Central memory CD8-positive, alpha-beta T cell (primary cell): Measurements from ENCODE around the gene PDIA5.

Experiments
- ATAC-seq: fragments of 150-1000 bp; cut with Tn5 transposase; replicated peaks from 2 replicates; pipeline ENCODE4 v1.10.0; 2022; ENCODE audit warnings: mild to moderate bottlenecking, moderate FRiP score, moderate number of reproducible peaks; ENCODE audit not compliant: poor library complexity, severe bottlenecking; ENCODE audit errors: extremely low read depth
- DNase-seq, 2 donors: peaks; one replicate each; pipeline ENCODE4 v3.0.0; 2021; ENCODE audit warnings: low spot score in 2 of 2
- H3K27ac Mint-ChIP-seq: one replicate; pipeline ENCODE4 v1.8.0; 2022; ENCODE audit warnings: low read depth, mild to moderate bottlenecking, moderate library complexity, mixed read lengths
- H3K27me3 Mint-ChIP-seq: one replicate; pipeline ENCODE4 v1.8.0; 2022; ENCODE audit warnings: mixed read lengths
- H3K36me3 Mint-ChIP-seq: one replicate; pipeline ENCODE4 v1.8.0; 2022; ENCODE audit warnings: mild to moderate bottlenecking, moderate library complexity, mixed read lengths; ENCODE audit not compliant: insufficient read depth
- H3K4me1 Mint-ChIP-seq: one replicate; pipeline ENCODE4 v1.8.0; 2022; ENCODE audit warnings: mixed read lengths
- H3K4me3 Mint-ChIP-seq: one replicate; pipeline ENCODE4 v1.8.0; 2022; ENCODE audit warnings: mild to moderate bottlenecking, moderate library complexity, mixed read lengths
- H3K9me3 Mint-ChIP-seq: one replicate; pipeline ENCODE4 v1.8.0; 2022; ENCODE audit warnings: mixed read lengths

PDIA5 gene

GRCh38 chr3:123066896-123067688 is at the start of gene PDIA5:
TSS of gene PDIA5 (plus strand) at chr3:123067025. CDS start at chr3:123067165, 140 bp downstream.
- peaks cover 20% of the 10 kb centered on the region for H3K4me1 Mint-ChIP-seq
- H3K36me3 Mint-ChIP-seq = no peaks in the 10 kb centered on the region
- ATAC-seq (peak; percentile 50), DNase-seq (no peak)
- H3K4me3 Mint-ChIP-seq = peak within 1 kb of the TSS; percentile 70
- H3K27me3 Mint-ChIP-seq = no peaks in the 10 kb centered on the region
- H3K9me3 Mint-ChIP-seq = no peaks in the 10 kb centered on the region
- H3K27ac Mint-ChIP-seq = peak within 1 kb of the TSS; percentile 11

DNA sequence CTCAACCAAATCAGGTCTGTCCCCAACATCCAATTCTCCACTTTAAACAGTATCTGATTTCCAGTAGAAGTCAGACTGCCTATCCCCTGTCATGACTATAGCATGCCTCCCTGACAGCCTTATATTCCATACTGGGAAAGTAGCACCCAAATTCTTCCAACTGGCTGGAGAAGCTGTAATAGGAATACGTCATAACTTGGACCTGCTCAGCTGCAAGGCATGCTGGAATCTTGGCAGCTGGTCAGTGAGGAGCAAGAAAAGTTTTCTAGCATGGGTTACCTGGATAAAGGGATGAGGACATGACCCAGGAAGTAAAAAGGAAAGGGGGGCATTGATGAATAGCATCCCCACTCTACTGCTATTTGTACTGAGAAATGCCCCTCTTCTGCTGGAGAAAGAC is 48.1 kb upstream of the PDIA5 start:
- no peak for ATAC-seq

GRCh38 chr3:123019161-123019560 is 47.7 kb upstream of the PDIA5 start:
- Mint-ChIP-seq H3K4me1 (no peaks in the 10 kb centered on the region), H3K36me3 (no peaks in the 10 kb centered on the region), H3K27me3 (peaks cover 77% of the 10 kb centered on the region), H3K4me3 (no peak overlapping the region), H3K9me3 (no peaks in the 10 kb centered on the region), H3K27ac (no peak overlapping the region)
- DNase-seq (no peak), ATAC-seq (no peak)

More for the DNA sequence above, 48.1 kb upstream of the PDIA5 start:
- peaks cover 77% of the 10 kb centered on the region for H3K27me3 Mint-ChIP-seq
- no peaks in the 10 kb centered on the region for H3K4me1 Mint-ChIP-seq
- no peak overlapping the region for H3K4me3 Mint-ChIP-seq
- no peaks in the 10 kb centered on the region for H3K36me3 Mint-ChIP-seq
- H3K9me3 Mint-ChIP-seq = no peaks in the 10 kb centered on the region
- H3K27ac Mint-ChIP-seq = no peak overlapping the region
- no peak for DNase-seq

- Mint-ChIP-seq H3K4me3 (no peak overlapping the region), H3K36me3 (no peaks in the 10 kb centered on the region), H3K27me3 (peaks cover 77% of the 10 kb centered on the region), H3K27ac (no peak overlapping the region), H3K9me3 (no peaks in the 10 kb centered on the region), H3K4me1 (no peaks in the 10 kb centered on the region)
- ATAC-seq = no peak
- DNase-seq = no peak
Observed at GRCh38 chr3:123019591-123019990, 47.2 kb upstream of the PDIA5 start.

GRCh38 chr3:123020709-123021108 is 46.1 kb upstream of the PDIA5 start:
- H3K27ac Mint-ChIP-seq = no peak overlapping the region
- H3K4me1 Mint-ChIP-seq = peaks cover 1% of the 10 kb centered on the region
- H3K4me3 Mint-ChIP-seq = no peak overlapping the region
- DNase-seq (no peak), ATAC-seq (no peak)
- no peaks in the 10 kb centered on the region for H3K9me3 Mint-ChIP-seq
- H3K36me3 Mint-ChIP-seq = no peaks in the 10 kb centered on the region
- H3K27me3 Mint-ChIP-seq = peaks cover 77% of the 10 kb centered on the region

DNA sequence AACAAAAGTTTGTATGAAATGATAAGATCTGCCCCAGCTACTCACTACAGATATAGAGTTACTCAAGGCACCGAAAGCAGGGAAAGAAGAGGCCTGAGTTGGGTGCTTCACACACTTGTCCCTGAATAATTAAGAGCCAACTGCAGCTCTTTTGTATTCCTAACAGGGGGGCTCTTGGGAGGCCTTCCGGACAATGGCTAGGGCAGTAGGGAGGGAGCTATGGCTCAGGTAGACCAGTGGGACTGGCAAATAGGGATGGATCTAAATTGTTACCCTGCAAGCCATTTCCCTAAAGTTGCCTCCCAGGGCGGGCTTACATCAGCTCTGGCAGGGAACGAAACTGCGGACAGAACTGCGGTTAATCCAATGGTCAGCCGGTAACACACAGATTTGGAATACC is 45.4 kb upstream of the PDIA5 start:
- no peak for DNase-seq
- Mint-ChIP-seq H3K4me1 (peaks cover 6% of the 10 kb centered on the region), H3K4me3 (no peak overlapping the region), H3K27me3 (peaks cover 84% of the 10 kb centered on the region), H3K9me3 (no peaks in the 10 kb centered on the region), H3K36me3 (no peaks in the 10 kb centered on the region), H3K27ac (no peak overlapping the region)
- ATAC-seq = no peak

- Mint-ChIP-seq H3K4me1 (peaks cover 6% of the 10 kb centered on the region), H3K27ac (no peak overlapping the region), H3K27me3 (peaks cover 89% of the 10 kb centered on the region), H3K4me3 (no peak overlapping the region), H3K9me3 (no peaks in the 10 kb centered on the region), H3K36me3 (no peaks in the 10 kb centered on the region)
- DNase-seq (no peak), ATAC-seq (no peak)
Observed at GRCh38 chr3:123021996-123022510, 44.8 kb upstream of the PDIA5 start.

DNA sequence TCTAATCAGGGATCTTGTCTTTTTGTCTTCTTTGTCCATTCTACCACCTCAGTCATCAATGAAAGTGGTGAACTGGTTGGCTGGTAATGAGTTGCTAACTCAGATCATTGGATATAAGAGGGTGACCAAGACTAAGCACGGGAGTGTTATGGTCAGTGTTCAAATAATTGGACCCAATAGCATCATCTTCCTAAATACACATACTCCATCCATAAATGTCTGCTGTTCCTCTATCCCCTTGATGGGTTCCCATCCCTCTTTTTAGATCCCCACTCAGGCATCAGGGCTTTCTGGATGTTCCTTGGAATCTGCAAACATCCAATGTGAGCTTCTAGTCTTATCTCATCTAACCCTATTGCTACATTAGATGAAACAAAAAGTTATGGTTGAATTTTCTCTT is 42.8 kb upstream of the PDIA5 start:
- Mint-ChIP-seq H3K4me3 (no peak overlapping the region), H3K4me1 (peaks cover 14% of the 10 kb centered on the region), H3K9me3 (no peaks in the 10 kb centered on the region), H3K36me3 (no peaks in the 10 kb centered on the region), H3K27me3 (peaks cover 79% of the 10 kb centered on the region), H3K27ac (no peak overlapping the region)
- no peak for ATAC-seq
- no peak for DNase-seq

GRCh38 chr3:123025642-123026521 is 40.9 kb upstream of the PDIA5 start:
- H3K9me3 Mint-ChIP-seq = no peaks in the 10 kb centered on the region
- H3K36me3 Mint-ChIP-seq = no peaks in the 10 kb centered on the region
- peaks cover 14% of the 10 kb centered on the region for H3K4me1 Mint-ChIP-seq
- H3K27ac Mint-ChIP-seq = peak overlapping the region; percentile 58
- DNase-seq (no peak), ATAC-seq (no peak)
- H3K4me3 Mint-ChIP-seq = peak overlapping the region; percentile 77
- H3K27me3 Mint-ChIP-seq = peaks cover 61% of the 10 kb centered on the region

- H3K4me1 Mint-ChIP-seq = peaks cover 14% of the 10 kb centered on the region
- no peak for DNase-seq
- no peak overlapping the region for H3K27ac Mint-ChIP-seq
- peaks cover 52% of the 10 kb centered on the region for H3K27me3 Mint-ChIP-seq
- H3K36me3 Mint-ChIP-seq = no peaks in the 10 kb centered on the region
- ATAC-seq = no peak
- H3K4me3 Mint-ChIP-seq = peak overlapping the region; percentile 77
- no peaks in the 10 kb centered on the region for H3K9me3 Mint-ChIP-seq
Observed at GRCh38 chr3:123026565-123027291, 40.1 kb upstream of the PDIA5 start.

DNA sequence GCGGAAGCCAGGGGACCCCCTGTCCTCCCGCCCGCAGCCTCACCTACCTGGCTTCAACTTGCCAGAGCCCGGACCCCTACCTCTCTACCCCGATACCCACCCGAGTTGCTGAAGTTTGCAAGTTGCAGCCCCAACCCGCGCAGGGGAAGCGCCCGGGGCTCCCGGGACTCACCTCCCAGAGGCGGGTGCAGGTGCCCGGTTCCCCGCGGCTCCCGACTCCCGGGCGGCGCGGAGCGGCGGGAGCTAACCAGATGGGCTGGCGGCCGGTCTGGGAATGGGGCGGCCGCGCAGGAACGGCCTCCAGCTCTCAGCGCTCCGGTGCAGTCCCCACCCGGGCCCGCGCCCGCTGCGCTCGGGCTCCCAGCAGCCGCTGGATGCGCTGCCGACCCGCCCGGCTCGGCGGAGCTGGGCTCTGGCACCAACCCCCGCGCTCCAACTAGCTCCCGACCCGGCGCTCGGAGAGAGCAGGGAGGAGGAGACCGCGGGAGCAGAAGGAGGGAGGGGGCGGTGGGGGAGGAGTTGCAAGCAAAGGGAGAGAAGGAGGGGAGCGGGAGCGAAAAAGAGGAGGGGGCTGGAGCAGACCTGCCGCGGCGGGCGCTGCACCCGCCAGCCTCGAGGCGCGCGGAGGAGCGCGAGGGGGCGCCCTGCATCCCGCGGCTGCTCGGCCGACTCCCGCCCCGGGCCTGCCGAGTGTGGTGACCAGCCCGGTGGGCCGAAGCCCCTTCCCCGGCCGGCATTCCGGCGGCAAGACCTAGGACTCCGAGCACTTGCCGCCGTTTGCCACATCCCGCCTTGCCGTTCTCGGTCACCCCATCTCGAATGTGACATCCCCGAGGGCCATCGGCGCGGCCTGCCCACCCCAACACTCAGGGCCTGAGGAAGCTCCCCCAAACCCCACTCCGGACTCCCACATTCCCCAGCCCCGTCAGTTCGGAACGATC is 39.3 kb upstream of the PDIA5 start, which contains the start of gene SEMA5B:
SEMA5B (minus strand) TSS at position 472 of the 941 bp plus-strand sequence. CDS start 66,500 bp downstream, outside the sequence.
- peaks cover 44% of the 10 kb centered on the region for H3K27me3 Mint-ChIP-seq
- peak in 1 of 2 donors; percentile 16 for DNase-seq
- H3K36me3 Mint-ChIP-seq = no peaks in the 10 kb centered on the region

More for the DNA sequence above, 39.3 kb upstream of the PDIA5 start, which contains the start of gene SEMA5B:
- no peaks in the 10 kb centered on the region for H3K9me3 Mint-ChIP-seq
- H3K4me3 Mint-ChIP-seq = peak within 1 kb of the TSS; percentile 77
- no peak within 1 kb of the TSS for H3K27ac Mint-ChIP-seq
- peak; percentile 52 for ATAC-seq
- peaks cover 14% of the 10 kb centered on the region for H3K4me1 Mint-ChIP-seq
